ENCODE measurements around the gene PMEPA1. TPM values are rescaled to one million over a fixed set of nuclear protein-coding genes. Genes with fewer than 3 reads are reported as not detected.

PMEPA1 gene
- total RNA-seq, 2 donors from 2014 or later: 22.7 to 23.9 TPM

DNA sequence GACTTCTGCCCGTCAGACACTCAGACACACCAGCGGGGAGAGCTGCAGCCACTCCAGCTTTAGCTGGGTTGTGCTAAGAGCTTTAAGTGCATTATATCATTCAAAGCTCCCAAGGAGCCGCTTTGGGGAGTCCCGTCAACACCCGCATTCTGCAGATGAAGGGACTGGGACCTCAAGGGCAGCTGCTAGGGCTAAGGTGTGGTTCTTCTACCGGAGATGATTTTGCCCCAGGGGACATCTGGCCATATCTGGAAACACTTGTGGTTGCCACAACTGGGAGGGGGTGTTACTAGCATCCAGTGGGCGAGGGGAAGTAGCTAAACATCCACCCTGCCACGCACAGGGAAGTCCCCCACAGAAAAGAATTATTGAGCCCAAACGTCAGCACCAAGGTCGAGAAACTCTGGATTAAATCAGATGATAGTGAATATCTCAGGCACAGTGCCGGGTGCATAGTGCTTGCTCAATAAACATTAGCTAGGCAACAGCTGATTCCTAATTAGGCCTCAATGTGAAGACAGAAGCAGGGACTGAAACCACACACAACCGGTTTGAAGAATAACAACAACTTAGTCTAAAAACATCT, 29.6 kb downstream of the PMEPA1 start:
- Histone ChIP-seq H3K27me3 (no peaks in the 10 kb centered on the region), H3K27ac (peak overlapping the region in 1 of 4 donors; percentile 23), H3K9me3 (no peaks in the 10 kb centered on the region), H3K4me1 (peaks cover 27% of the 10 kb centered on the region), H3K36me3 (replicated peaks in 1 of 2; ENCODE audit: insufficient read depth in 1 of 2, low read depth in 2 of 2) (no peaks in the 10 kb centered on the region), H3K4me3 (no peak overlapping the region)
- intact Hi-C loops (cut with DNase I): no loop called here
- no peak for ATAC-seq
- WGBS, 2 donors: 57% methylated on average over 12 of the region's 12 CpGs
- DNase-seq: no peak
- TF ChIP-seq, protein P1, sequence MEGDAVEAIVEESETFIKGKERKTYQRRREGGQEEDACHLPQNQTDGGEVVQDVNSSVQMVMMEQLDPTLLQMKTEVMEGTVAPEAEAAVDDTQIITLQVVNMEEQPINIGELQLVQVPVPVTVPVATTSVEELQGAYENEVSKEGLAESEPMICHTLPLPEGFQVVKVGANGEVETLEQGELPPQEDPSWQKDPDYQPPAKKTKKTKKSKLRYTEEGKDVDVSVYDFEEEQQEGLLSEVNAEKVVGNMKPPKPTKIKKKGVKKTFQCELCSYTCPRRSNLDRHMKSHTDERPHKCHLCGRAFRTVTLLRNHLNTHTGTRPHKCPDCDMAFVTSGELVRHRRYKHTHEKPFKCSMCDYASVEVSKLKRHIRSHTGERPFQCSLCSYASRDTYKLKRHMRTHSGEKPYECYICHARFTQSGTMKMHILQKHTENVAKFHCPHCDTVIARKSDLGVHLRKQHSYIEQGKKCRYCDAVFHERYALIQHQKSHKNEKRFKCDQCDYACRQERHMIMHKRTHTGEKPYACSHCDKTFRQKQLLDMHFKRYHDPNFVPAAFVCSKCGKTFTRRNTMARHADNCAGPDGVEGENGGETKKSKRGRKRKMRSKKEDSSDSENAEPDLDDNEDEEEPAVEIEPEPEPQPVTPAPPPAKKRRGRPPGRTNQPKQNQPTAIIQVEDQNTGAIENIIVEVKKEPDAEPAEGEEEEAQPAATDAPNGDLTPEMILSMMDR (IDR thresholded peaks at IDR 0.05): no peak
- TF ChIP-seq POLR2A (IDR thresholded peaks at IDR 0.05): no peak

DNA sequence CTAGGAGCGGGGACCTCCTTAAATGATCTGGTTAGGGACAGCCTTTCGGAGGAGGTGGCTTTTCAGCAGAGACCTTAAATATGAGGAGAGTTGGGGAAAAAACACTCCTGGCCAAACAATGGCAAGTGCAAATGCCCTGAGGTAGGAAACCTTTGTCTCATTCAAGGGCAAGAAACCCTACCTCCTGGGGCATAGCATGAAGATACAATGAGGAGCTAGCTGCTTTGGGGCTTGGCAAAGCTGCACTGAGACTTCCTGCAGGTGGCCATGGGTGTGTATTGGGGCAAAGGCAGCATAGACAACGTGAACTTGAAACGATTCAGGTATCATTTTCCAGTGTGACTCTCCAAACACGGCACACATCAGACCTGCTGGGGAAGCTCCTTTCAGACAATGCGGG, 30.7 kb downstream of the PMEPA1 start:
- H3K36me3 ChIP-seq (replicated peaks in 1 of 2; ENCODE audit: insufficient read depth in 1 of 2, low read depth in 2 of 2): no peaks in the 10 kb centered on the region
- 88 to 93% methylated on average over 3 to 6 of the region's 6 CpGs for WGBS, 2 donors
- intact Hi-C loops (cut with DNase I): no loop called here
- H3K27me3 ChIP-seq: no peaks in the 10 kb centered on the region
- H3K27ac ChIP-seq: no peak overlapping the region
- TF ChIP-seq, protein P1 (IDR thresholded peaks at IDR 0.05): no peak
- no peak for TF ChIP-seq POLR2A (IDR thresholded peaks at IDR 0.05)
- H3K4me3 ChIP-seq: no peak overlapping the region
- no peaks in the 10 kb centered on the region for H3K9me3 ChIP-seq
- DNase-seq (no peak), ATAC-seq (no peak)
- H3K4me1 ChIP-seq: peaks cover 21% of the 10 kb centered on the region

DNA sequence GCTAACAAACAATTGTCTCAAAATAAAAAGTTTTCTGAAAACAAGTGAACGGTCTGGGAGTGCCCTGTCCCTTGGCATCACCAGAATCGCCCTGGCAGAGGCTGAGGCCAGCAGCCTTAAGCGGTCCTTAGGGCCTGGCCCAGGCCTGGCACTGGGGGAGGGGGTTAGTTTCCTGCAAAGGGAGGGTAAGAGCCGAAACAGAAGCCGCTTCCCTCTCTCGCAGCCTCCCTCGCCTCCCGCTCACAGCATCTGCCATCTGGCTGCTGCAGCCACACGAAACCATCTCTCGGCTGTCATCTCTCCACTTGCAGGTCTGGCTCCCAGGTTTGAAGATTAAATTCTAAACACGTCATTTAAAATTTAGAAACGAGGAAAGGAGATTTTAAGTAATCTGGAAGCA, 31.5 kb downstream of the PMEPA1 start:
- Histone ChIP-seq H3K9me3 (no peaks in the 10 kb centered on the region), H3K27ac (no peak overlapping the region), H3K36me3 (replicated peaks in 1 of 2; ENCODE audit: insufficient read depth in 1 of 2, low read depth in 2 of 2) (no peaks in the 10 kb centered on the region), H3K27me3 (no peaks in the 10 kb centered on the region), H3K4me3 (no peak overlapping the region), H3K4me1 (peaks cover 21% of the 10 kb centered on the region)
- intact Hi-C loops (cut with DNase I): no loop called here
- 60 to 74% methylated on average over 12 of the region's 12 CpGs for WGBS, 2 donors
- TF ChIP-seq, protein P1 (IDR thresholded peaks at IDR 0.05): no peak
- no peak for TF ChIP-seq POLR2A (IDR thresholded peaks at IDR 0.05)
- ATAC-seq: no peak
- no peak for DNase-seq

DNA sequence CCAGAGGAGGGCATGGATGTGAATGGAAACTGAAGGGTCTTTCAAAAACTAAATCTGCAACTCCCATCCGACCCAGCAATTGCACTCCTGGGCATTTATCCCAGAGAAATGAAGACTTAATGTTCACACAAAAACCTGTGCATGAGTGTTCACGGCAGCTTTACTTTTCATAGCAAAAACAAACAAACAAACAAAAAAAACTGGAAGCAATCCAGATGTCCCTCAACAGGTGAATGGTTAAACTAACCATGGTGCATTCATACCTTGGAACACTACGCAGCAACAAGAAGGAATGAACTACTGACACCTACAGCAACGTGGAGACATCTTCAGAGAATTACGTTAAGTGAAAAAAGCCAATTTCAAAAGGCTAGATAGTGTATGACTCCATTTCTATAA, 32.2 kb downstream of the PMEPA1 start:
- TF ChIP-seq POLR2A (IDR thresholded peaks at IDR 0.05): no peak
- TF ChIP-seq, protein P1 (IDR thresholded peaks at IDR 0.05): no peak
- Histone ChIP-seq H3K27ac (no peak overlapping the region), H3K27me3 (no peaks in the 10 kb centered on the region), H3K4me3 (no peak overlapping the region), H3K36me3 (replicated peaks in 1 of 2; ENCODE audit: insufficient read depth in 1 of 2, low read depth in 2 of 2) (no peaks in the 10 kb centered on the region), H3K9me3 (no peaks in the 10 kb centered on the region), H3K4me1 (peaks cover 21% of the 10 kb centered on the region)
- intact Hi-C loops (cut with DNase I): no loop called here
- ATAC-seq (no peak), DNase-seq (no peak)
- WGBS, 2 donors: 53 to 60% methylated on average over 5 of the region's 5 CpGs
